Memory B cell (primary cell): ENCODE data around the gene MAPK6.
"Not testable (repeated sequence)": the region's sequence is repeated elsewhere in the genome, so short reads cannot be mapped to it uniquely, and the experiment has no call there.

Experiments
- ATAC-seq: fragments of 150-1000 bp; cut with Tn5 transposase; 2 replicates; pipeline ENCODE4 v1.10.0; 2021; ENCODE audit warnings: low read depth, mild to moderate bottlenecking, moderate library complexity
- DNase-seq, 2 donors: peaks; one replicate each; pipeline ENCODE4 v3.0.0; 2022; ENCODE audit warnings: low spot score in 2 of 2
- H3K27ac Mint-ChIP-seq: one replicate; pipeline ENCODE4 v1.8.0; 2022; ENCODE audit warnings: mild to moderate bottlenecking, moderate library complexity, mixed read lengths
- H3K27me3 Mint-ChIP-seq: one replicate; pipeline ENCODE4 v1.8.0; 2022; ENCODE audit warnings: mixed read lengths
- H3K36me3 Mint-ChIP-seq: one replicate; pipeline ENCODE4 v1.8.0; 2022; ENCODE audit warnings: mild to moderate bottlenecking, mixed read lengths
- H3K4me1 Mint-ChIP-seq: one replicate; pipeline ENCODE4 v1.8.0; 2022; ENCODE audit warnings: mixed read lengths
- H3K4me3 Mint-ChIP-seq: one replicate; pipeline ENCODE4 v1.8.0; 2022; ENCODE audit warnings: mild to moderate bottlenecking, moderate library complexity, mixed read lengths
- H3K9me3 Mint-ChIP-seq: one replicate; pipeline ENCODE4 v1.8.0; 2022; ENCODE audit warnings: mixed read lengths

Gene MAPK6

DNA sequence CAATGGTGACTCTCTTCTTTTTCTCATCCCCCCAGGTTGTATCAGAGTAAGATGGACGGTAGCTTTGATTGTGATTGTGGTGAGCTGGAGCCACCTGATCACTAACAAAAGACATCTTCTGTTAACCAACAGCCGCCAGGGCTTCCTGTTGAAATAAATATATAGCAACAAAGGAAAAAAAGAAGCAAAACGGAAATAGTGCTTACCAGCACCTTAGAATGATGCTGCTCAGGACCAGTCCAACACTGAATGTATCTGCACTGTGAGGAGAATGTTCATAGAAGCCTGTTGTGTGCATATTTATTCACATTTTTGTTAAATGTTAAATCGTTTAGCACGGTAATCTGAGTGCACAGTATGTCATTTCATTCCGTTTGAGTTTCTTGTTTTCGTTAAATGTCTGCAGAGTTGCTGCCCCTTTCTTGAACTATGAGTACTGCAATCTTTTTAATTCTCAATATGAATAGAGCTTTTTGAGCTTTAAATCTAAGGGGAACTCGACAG lies 26.8 kb downstream of the MAPK6 start:
- DNase-seq, result peak in 1 of 2 donors; percentile 23
- peak; percentile 84 for ATAC-seq
- H3K9me3 Mint-ChIP-seq, H3K27me3 Mint-ChIP-seq: not testable (repeated sequence)
- Mint-ChIP-seq H3K4me3 (peak overlapping the region; percentile 75), H3K4me1 (peaks cover 25% of the 10 kb centered on the region), H3K36me3 (peaks cover 17% of the 10 kb centered on the region), H3K27ac (peak overlapping the region; percentile 90)

GRCh38 chr15:52046552-52046951 lies 27.5 kb downstream of the MAPK6 start:
- H3K4me3 Mint-ChIP-seq, ATAC-seq, H3K9me3 Mint-ChIP-seq, H3K27me3 Mint-ChIP-seq, DNase-seq: not testable (repeated sequence)
- H3K36me3 Mint-ChIP-seq, result peaks cover 18% of the 10 kb centered on the region
- H3K27ac Mint-ChIP-seq, result peak overlapping the region; percentile 90
- peaks cover 22% of the 10 kb centered on the region for H3K4me1 Mint-ChIP-seq

GRCh38 chr15:52050416-52050815 lies 31.4 kb downstream of the MAPK6 start:
- H3K9me3 Mint-ChIP-seq, result no peaks in the 10 kb centered on the region
- H3K4me3 Mint-ChIP-seq, result no peak overlapping the region
- no peaks in the 10 kb centered on the region for H3K27me3 Mint-ChIP-seq
- H3K4me1 Mint-ChIP-seq, result peaks cover 11% of the 10 kb centered on the region
- DNase-seq, result no peak
- peaks cover 22% of the 10 kb centered on the region for H3K36me3 Mint-ChIP-seq
- no peak overlapping the region for H3K27ac Mint-ChIP-seq
- no peak for ATAC-seq

DNA sequence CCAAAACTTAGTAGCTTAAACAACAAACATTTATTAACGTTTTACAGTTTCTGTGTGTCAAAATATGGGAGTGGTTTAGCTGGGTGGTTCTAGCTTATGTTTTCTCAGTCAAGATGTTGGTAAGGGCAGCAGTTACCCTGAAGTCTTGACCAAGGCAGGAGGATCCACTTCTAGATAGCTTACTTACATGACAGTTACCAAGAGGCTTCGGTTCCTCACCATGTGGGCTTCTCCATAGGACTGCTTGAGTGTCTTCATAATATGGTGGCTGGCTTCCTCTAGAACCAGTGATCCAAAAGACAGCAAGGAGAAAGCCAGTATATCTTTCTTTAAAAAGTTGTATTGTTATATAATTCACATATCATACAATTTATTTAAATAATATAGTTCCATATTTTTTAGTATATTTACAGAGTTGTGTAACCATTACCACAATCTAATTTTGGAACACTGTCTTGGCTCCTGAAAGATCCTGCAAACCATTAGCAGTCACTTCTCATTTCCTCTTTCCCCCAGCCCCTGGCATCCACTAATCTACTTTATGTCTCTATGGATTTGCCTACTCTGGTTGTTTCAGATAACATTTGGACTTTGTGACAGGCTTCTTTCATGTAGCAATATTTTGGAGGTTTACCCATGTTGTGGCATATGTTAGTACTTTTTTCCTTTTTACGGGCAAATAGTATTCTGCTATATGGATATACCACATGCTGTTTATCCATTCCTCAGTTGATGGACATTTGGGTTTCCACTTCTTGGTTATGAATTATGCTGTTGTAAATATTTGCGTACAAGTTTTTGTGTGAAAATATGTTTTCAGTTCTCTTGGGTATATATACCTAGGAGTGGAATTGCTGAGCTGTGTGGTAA lies 33.3 kb downstream of the MAPK6 start:
- ATAC-seq (no peak), DNase-seq (no peak)
- no peaks in the 10 kb centered on the region for H3K9me3 Mint-ChIP-seq
- no peak overlapping the region for H3K27ac Mint-ChIP-seq
- H3K36me3 Mint-ChIP-seq, result peaks cover 22% of the 10 kb centered on the region
- H3K27me3 Mint-ChIP-seq, result no peaks in the 10 kb centered on the region
- peaks cover 3% of the 10 kb centered on the region for H3K4me1 Mint-ChIP-seq
- no peak overlapping the region for H3K4me3 Mint-ChIP-seq

GRCh38 chr15:52054381-52054780 lies 35.4 kb downstream of the MAPK6 start:
- ATAC-seq (no peak), DNase-seq (no peak)
- H3K36me3 Mint-ChIP-seq, result peaks cover 22% of the 10 kb centered on the region
- no peaks in the 10 kb centered on the region for H3K27me3 Mint-ChIP-seq
- H3K4me3 Mint-ChIP-seq, result no peak overlapping the region
- H3K9me3 Mint-ChIP-seq, result no peaks in the 10 kb centered on the region
- H3K4me1 Mint-ChIP-seq, result no peaks in the 10 kb centered on the region
- no peak overlapping the region for H3K27ac Mint-ChIP-seq

- not testable (repeated sequence) for H3K27ac Mint-ChIP-seq, DNase-seq, H3K4me3 Mint-ChIP-seq, H3K27me3 Mint-ChIP-seq, ATAC-seq, H3K4me1 Mint-ChIP-seq, H3K9me3 Mint-ChIP-seq
- H3K36me3 Mint-ChIP-seq, result peaks cover 22% of the 10 kb centered on the region
These were observed 35.8 kb downstream of the MAPK6 start for GRCh38 chr15:52054858-52055257.

GRCh38 chr15:52056001-52056400 lies 37.0 kb downstream of the MAPK6 start:
- ATAC-seq (no peak), DNase-seq (no peak)
- no peaks in the 10 kb centered on the region for H3K27me3 Mint-ChIP-seq
- no peak overlapping the region for H3K4me3 Mint-ChIP-seq
- no peak overlapping the region for H3K27ac Mint-ChIP-seq
- no peaks in the 10 kb centered on the region for H3K4me1 Mint-ChIP-seq
- H3K36me3 Mint-ChIP-seq, result peaks cover 22% of the 10 kb centered on the region
- H3K9me3 Mint-ChIP-seq, result no peaks in the 10 kb centered on the region

DNA sequence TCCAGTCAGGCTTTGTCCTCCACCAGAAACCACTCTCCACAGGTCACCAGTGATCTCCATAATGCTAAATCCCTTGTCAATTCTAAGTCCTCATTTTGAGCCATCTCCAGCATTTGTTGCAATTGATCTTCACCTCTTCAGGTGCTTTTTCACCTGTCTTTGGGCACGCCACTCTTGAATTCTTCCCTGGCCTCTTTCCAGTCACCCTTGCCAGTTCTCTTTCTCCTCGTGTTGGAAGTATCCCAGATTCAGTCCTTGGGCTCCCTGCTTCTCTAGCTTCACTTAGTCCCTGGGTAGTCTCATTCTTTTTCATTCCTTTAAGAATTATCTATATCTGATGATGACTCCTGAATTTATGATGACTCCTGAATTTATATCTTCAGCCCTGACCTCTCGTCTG lies 37.5 kb downstream of the MAPK6 start:
- H3K4me1 Mint-ChIP-seq, result no peaks in the 10 kb centered on the region
- H3K4me3 Mint-ChIP-seq, result no peak overlapping the region
- H3K27me3 Mint-ChIP-seq, result no peaks in the 10 kb centered on the region
- ATAC-seq, result no peak
- H3K9me3 Mint-ChIP-seq, result no peaks in the 10 kb centered on the region
- DNase-seq, result no peak
- no peak overlapping the region for H3K27ac Mint-ChIP-seq
- H3K36me3 Mint-ChIP-seq, result peaks cover 21% of the 10 kb centered on the region

GRCh38 chr15:52057996-52058395 lies 39.0 kb downstream of the MAPK6 start:
- H3K27me3 Mint-ChIP-seq, result no peaks in the 10 kb centered on the region
- H3K4me3 Mint-ChIP-seq, result no peak overlapping the region
- no peaks in the 10 kb centered on the region for H3K4me1 Mint-ChIP-seq
- no peak overlapping the region for H3K27ac Mint-ChIP-seq
- peaks cover 19% of the 10 kb centered on the region for H3K36me3 Mint-ChIP-seq
- DNase-seq, result no peak
- no peaks in the 10 kb centered on the region for H3K9me3 Mint-ChIP-seq
- no peak for ATAC-seq

- H3K27me3 Mint-ChIP-seq, result no peaks in the 10 kb centered on the region
- H3K4me1 Mint-ChIP-seq, result no peaks in the 10 kb centered on the region
- H3K4me3 Mint-ChIP-seq, result no peak overlapping the region
- ATAC-seq, result no peak
- H3K9me3 Mint-ChIP-seq, result no peaks in the 10 kb centered on the region
- no peak for DNase-seq
- H3K27ac Mint-ChIP-seq, result peak overlapping the region; percentile 2
- peaks cover 27% of the 10 kb centered on the region for H3K36me3 Mint-ChIP-seq
These were observed 41.5 kb downstream of the MAPK6 start for GRCh38 chr15:52060501-52060900.

- DNase-seq (no peak), ATAC-seq (peak; percentile 22)
- H3K4me3 Mint-ChIP-seq, result no peak overlapping the region
- H3K27me3 Mint-ChIP-seq, result no peaks in the 10 kb centered on the region
- peaks cover 3% of the 10 kb centered on the region for H3K4me1 Mint-ChIP-seq
- peak overlapping the region; percentile 1 for H3K27ac Mint-ChIP-seq
- peaks cover 18% of the 10 kb centered on the region for H3K36me3 Mint-ChIP-seq
- no peaks in the 10 kb centered on the region for H3K9me3 Mint-ChIP-seq
These were observed 48.0 kb downstream of the MAPK6 start for GRCh38 chr15:52066842-52067544.

DNA sequence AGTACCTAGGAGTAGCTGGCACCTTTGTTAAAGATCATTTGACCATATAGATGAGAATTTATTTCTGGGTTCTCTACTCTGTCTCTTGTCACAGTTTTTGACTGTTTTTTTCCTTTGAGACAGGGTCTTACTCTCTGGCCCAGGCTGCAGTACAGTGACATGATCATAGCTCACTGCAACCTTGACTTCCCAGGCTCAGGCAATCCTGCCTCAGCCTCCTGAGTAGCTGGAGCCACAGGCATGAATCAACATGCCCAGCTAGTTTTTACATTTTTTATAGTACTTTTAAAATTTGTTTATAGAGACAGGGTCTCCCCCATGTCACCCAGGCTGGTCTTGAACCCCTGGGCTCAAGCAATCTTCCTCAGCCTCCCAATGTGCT lies 48.5 kb downstream of the MAPK6 start:
- no peak overlapping the region for H3K4me3 Mint-ChIP-seq
- no peaks in the 10 kb centered on the region for H3K27me3 Mint-ChIP-seq
- no peaks in the 10 kb centered on the region for H3K9me3 Mint-ChIP-seq
- peaks cover 18% of the 10 kb centered on the region for H3K36me3 Mint-ChIP-seq
- H3K4me1 Mint-ChIP-seq, result peaks cover 3% of the 10 kb centered on the region
- ATAC-seq (no peak), DNase-seq (no peak)
- no peak overlapping the region for H3K27ac Mint-ChIP-seq

GRCh38 chr15:52068004-52068615 lies 49.1 kb downstream of the MAPK6 start:
- Mint-ChIP-seq H3K4me1 (peaks cover 3% of the 10 kb centered on the region), H3K4me3 (no peak overlapping the region), H3K27ac (no peak overlapping the region), H3K36me3 (peaks cover 16% of the 10 kb centered on the region), H3K27me3 (no peaks in the 10 kb centered on the region), H3K9me3 (no peaks in the 10 kb centered on the region)
- no peak for ATAC-seq
- no peak for DNase-seq

- no peak overlapping the region for H3K27ac Mint-ChIP-seq
- H3K36me3 Mint-ChIP-seq, result peaks cover 3% of the 10 kb centered on the region
- ATAC-seq, result no peak
- H3K4me1 Mint-ChIP-seq, result peaks cover 3% of the 10 kb centered on the region
- no peaks in the 10 kb centered on the region for H3K9me3 Mint-ChIP-seq
- no peak for DNase-seq
- H3K27me3 Mint-ChIP-seq, result no peaks in the 10 kb centered on the region
- H3K4me3 Mint-ChIP-seq, result no peak overlapping the region
These were observed 50.5 kb downstream of the MAPK6 start for GRCh38 chr15:52069559-52069958.
